PC-3 (cell line): ENCODE measurements around the gene CDCP1. TPM values are rescaled to one million over a fixed set of nuclear protein-coding genes. Genes with fewer than 3 reads are reported as not detected.

Experiments
- ATAC-seq: fragments of 200-7000 bp; cut with Tn5 transposase; 2 replicates; pipeline ENCODE4 v1.9.1; 2020; ENCODE audit warnings: mild to moderate bottlenecking, moderate library complexity
- BruUV-seq: library from RNA; stranded (reverse); fragments of 400-500 nt; replicated peaks from 2 replicates; lab custom pipeline; 2021; lab: Mats Ljungman, UMichigan
- CTCF ChIA-PET: fragments of 300-600 bp; sonication (Branson Sonifier 250); formaldehyde crosslinking; loops from one replicate; lab custom pipeline; 2022; ENCODE audit warnings: antibody characterized with exemption; lab: Charles Lee
- POLR2A ChIA-PET: fragments of 300-600 bp; sonication (Branson Sonifier 250); formaldehyde crosslinking; loops from one replicate; lab custom pipeline; 2022; ENCODE audit warnings: antibody characterized with exemption; ENCODE audit not compliant: unreplicated experiment; lab: Charles Lee
- DNase-seq: peaks from one replicate; pipeline ENCODE4 v3.0.0-alpha.2; 2015
- H2AFZ ChIP-seq: fragments of 300-600 bp; sonication (generic); 2 replicates; pipeline ENCODE4 v1.6.0; 2016; ENCODE audit warnings: antibody characterized with exemption, low read length
- H3F3A ChIP-seq: fragments of 300-600 bp; sonication (generic); one replicate; pipeline ENCODE4 v1.6.0; 2017; ENCODE audit warnings: antibody characterized with exemption, low read length, control low read depth, mild to moderate bottlenecking; ENCODE audit not compliant: unreplicated experiment
- H3K27ac ChIP-seq: fragments of 300-600 bp; sonication (generic); 2 replicates; pipeline ENCODE4 v1.5.1; 2016; ENCODE audit warnings: mild to moderate bottlenecking, low read length
- H3K27me3 ChIP-seq: fragments of 300-600 bp; sonication (generic); 2 replicates; pipeline ENCODE4 v1.6.1; 2016; ENCODE audit warnings: low read length, mixed read lengths
- H3K36me3 ChIP-seq: fragments of 300-600 bp; sonication (generic); 2 replicates; pipeline ENCODE4 v1.6.1; 2016; ENCODE audit warnings: low read depth, mixed run types, low read length, mixed read lengths
- H3K4me1 ChIP-seq: fragments of 300-600 bp; sonication (generic); 2 replicates; pipeline ENCODE4 v1.5.1; 2016; ENCODE audit warnings: low read length; ENCODE audit not compliant: insufficient read depth
- H3K4me2 ChIP-seq: fragments of 300-600 bp; sonication (generic); 2 replicates; pipeline ENCODE4 v1.6.0; 2016; ENCODE audit warnings: low read length
- H3K4me3 ChIP-seq: fragments of 300-600 bp; sonication (generic); 2 replicates; pipeline ENCODE4 v1.5.1; 2016; ENCODE audit warnings: mild to moderate bottlenecking, low read length, mixed read lengths
- H3K79me2 ChIP-seq: fragments of 300-600 bp; sonication (generic); 2 replicates; pipeline ENCODE4 v1.6.1; 2017; ENCODE audit warnings: low read length, mixed read lengths
- H3K9ac ChIP-seq: fragments of 300-600 bp; sonication (generic); 2 replicates; pipeline ENCODE4 v1.6.0; 2016; ENCODE audit warnings: mild to moderate bottlenecking, low read length
- H3K9me2 ChIP-seq: fragments of 300-600 bp; sonication (generic); replicated peaks from 2 replicates; pipeline ENCODE4 v1.6.1; 2016; ENCODE audit warnings: mixed run types, low read length, mixed read lengths
- H3K9me3 ChIP-seq: fragments of 300-600 bp; sonication (generic); 2 replicates; pipeline ENCODE4 v1.6.1; 2016; ENCODE audit warnings: low read length, mixed read lengths
- H4K20me1 ChIP-seq: fragments of 300-600 bp; sonication (generic); 2 replicates; pipeline ENCODE4 v1.6.1; 2016; ENCODE audit warnings: low read length, mixed read lengths
- CTCF ChIP-seq: fragments of 300-600 bp; sonication (generic); conservative IDR thresholded peaks from 2 replicates; pipeline ENCODE4 v1.5.1; 2017; ENCODE audit warnings: antibody characterized with exemption, low read depth, mild to moderate bottlenecking, low read length
- EZH2 ChIP-seq: fragments of 300-600 bp; sonication (generic); IDR thresholded peaks from one replicate; pipeline ENCODE4 v1.6.1; 2017; ENCODE audit warnings: antibody characterized with exemption, mild to moderate bottlenecking, low read length; ENCODE audit not compliant: unreplicated experiment
- EZH2phosphoT487 ChIP-seq: fragments of 300-600 bp; sonication (generic); IDR thresholded peaks from 2 replicates; pipeline ENCODE4 v1.6.1; 2018; ENCODE audit warnings: mild to moderate bottlenecking, antibody characterized with exemption, low read length, borderline replicate concordance
- intact Hi-C: fragments of 100-400 bp; cut with micrococcal nuclease; formaldehyde crosslinking; loops from 2 replicates; pipeline ENCODE4 v1.9.0; 2023
- total RNA-seq: library from RNA; depleted of rRNA; stranded (reverse); fragments of >200 nt; gene quantifications from 2 replicates; pipeline ENCODE4 v1.2.3, GENCODE V29; 2014

Gene CDCP1
- total RNA-seq, 1 experiment from 2014 or later = 120 TPM

GRCh38 chr3:45041666-45042065 lies 104.5 kb downstream of the CDCP1 start:
- H3K9me3 ChIP-seq = no peaks in the 10 kb centered on the region
- H3F3A ChIP-seq = no peaks in the 10 kb centered on the region
- H3K79me2 ChIP-seq = no peaks in the 10 kb centered on the region
- ChIA-PET POLR2A (interaction anchor here (0.6 to 2.1 kb wide), 4 partner anchors 50 to 458 kb away, joined by 3 to 8 read pairs (median 6); no protein-coding TSS in a partner anchor), CTCF (interaction anchor here (0.6 to 2.8 kb wide), 7 partner anchors 14 to 458 kb away, joined by 3 to 39 read pairs (median 7); no protein-coding TSS in a partner anchor)
- BruUV-seq = no TSS peak
- ATAC-seq (no peak), DNase-seq (no peak)
- H3K4me1 ChIP-seq = peaks cover 37% of the 10 kb centered on the region
- no peaks in the 10 kb centered on the region for H3K36me3 ChIP-seq
- H4K20me1 ChIP-seq = no peaks in the 10 kb centered on the region
- intact Hi-C loops = loop anchor here (1.0 to 10.0 kb wide), 5 partner anchors 36 to 623 kb away; partner anchors contain the start of gene CDCP1
- H3K9ac ChIP-seq = peak overlapping the region; percentile 18; the same call in 1 of the 2 replicates
- H3K4me3 ChIP-seq = no peak overlapping the region
- no peaks in the 10 kb centered on the region for H3K27me3 ChIP-seq
- H3K27ac ChIP-seq = peak overlapping the region; percentile 40
- H3K9me2 ChIP-seq = no peaks in the 10 kb centered on the region
- no peak for TF ChIP-seq EZH2phosphoT487
- no peak for TF ChIP-seq CTCF
- no peak for TF ChIP-seq EZH2
- H2AFZ ChIP-seq = peak overlapping the region; percentile 43; the same call in 1 of the 2 replicates
- no peak overlapping the region for H3K4me2 ChIP-seq

GRCh38 chr3:45037720-45038455 lies 108.3 kb downstream of the CDCP1 start:
- H3F3A ChIP-seq = no peaks in the 10 kb centered on the region
- peaks cover 29% of the 10 kb centered on the region for H3K4me1 ChIP-seq
- no peak overlapping the region for H3K9ac ChIP-seq
- H3K9me3 ChIP-seq = no peaks in the 10 kb centered on the region
- peak overlapping the region; percentile 55; the same call in 1 of the 2 replicates for H3K4me2 ChIP-seq
- no TSS peak for BruUV-seq
- TF ChIP-seq CTCF = peak; percentile 97
- TF ChIP-seq EZH2phosphoT487 = no peak
- no peak for TF ChIP-seq EZH2
- peak overlapping the region; percentile 40; the same call in 1 of the 2 replicates for H3K4me3 ChIP-seq
- H3K36me3 ChIP-seq = no peaks in the 10 kb centered on the region
- peak overlapping the region; percentile 56; the same call in 1 of the 2 replicates for H2AFZ ChIP-seq
- no peaks in the 10 kb centered on the region for H3K79me2 ChIP-seq
- H3K27ac ChIP-seq = no peak overlapping the region
- H3K9me2 ChIP-seq = no peaks in the 10 kb centered on the region
- ATAC-seq (peak; percentile 77), DNase-seq (peak; percentile 98)
- H4K20me1 ChIP-seq = no peaks in the 10 kb centered on the region
- H3K27me3 ChIP-seq = no peaks in the 10 kb centered on the region
- ChIA-PET POLR2A (interaction anchor here (0.6 kb wide), 2 partner anchors 56 to 86 kb away, joined by 3 read pairs; no protein-coding TSS in a partner anchor), CTCF (interaction anchor here (0.6 to 1.3 kb wide), 4 partner anchors 83 to 471 kb away, joined by 3 to 5 read pairs (median 4); no protein-coding TSS in a partner anchor)
- intact Hi-C loops = loop anchor here (1.0 kb wide), 2 partner anchors 399 to 461 kb away; no protein-coding TSS in a partner anchor
